Type B pancreatic cell (in vitro differentiated cells): ENCODE measurements around the gene VSX1. TPM values are rescaled to one million over a fixed set of nuclear protein-coding genes. Genes with fewer than 3 reads are reported as not detected.

Experiments
- DNase-seq: peaks from one replicate; pipeline ENCODE4 v3.0.0; 2021; ENCODE audit warnings: mixed read lengths; ENCODE audit not compliant: unreplicated experiment; ENCODE audit errors: extremely low spot score
- H3K27ac Mint-ChIP-seq: 2 replicates; pipeline ENCODE4 v1.8.0; 2021; ENCODE audit warnings: mild to moderate bottlenecking, mixed read lengths
- H3K27me3 Mint-ChIP-seq: 2 replicates; pipeline ENCODE4 v1.8.0; 2021; ENCODE audit warnings: mixed read lengths
- H3K36me3 Mint-ChIP-seq: 2 replicates; pipeline ENCODE4 v1.8.0; 2021; ENCODE audit warnings: mixed read lengths
- H3K4me1 Mint-ChIP-seq: one replicate; pipeline ENCODE4 v1.8.0; 2021; ENCODE audit warnings: mixed read lengths; ENCODE audit not compliant: unreplicated experiment
- H3K4me3 Mint-ChIP-seq: 2 replicates; pipeline ENCODE4 v1.8.0; 2021; ENCODE audit warnings: mild to moderate bottlenecking, mixed read lengths
- H3K9me3 Mint-ChIP-seq: 2 replicates; pipeline ENCODE4 v1.8.0; 2021; ENCODE audit warnings: mixed read lengths
- CTCF ChIP-seq: fragments of 200-600 bp; sonication (generic); conservative IDR thresholded peaks from 2 replicates; pipeline ENCODE4 v1.5.0; 2021; ENCODE audit warnings: antibody characterized with exemption, mild to moderate bottlenecking
- total RNA-seq: library from RNA; stranded (reverse); gene quantifications from 2 replicates; pipeline ENCODE4 v1.2.1, GENCODE V29; 2021; ENCODE audit warnings: low replicate concordance

Gene VSX1
- total RNA-seq, 1 donor from 2014 or later = not detected

- Mint-ChIP-seq H3K27me3 (peaks cover 80% of the 10 kb centered on the region), H3K27ac (no peak overlapping the region), H3K4me3 (no peak overlapping the region), H3K9me3 (no peaks in the 10 kb centered on the region), H3K4me1 (no peaks in the 10 kb centered on the region), H3K36me3 (peaks cover 4% of the 10 kb centered on the region)
- peak; percentile 47 for DNase-seq
- peak; percentile 29 for TF ChIP-seq CTCF
Measured at GRCh38 chr20:25076731-25077609, 5.0 kb downstream of the VSX1 start.

GRCh38 chr20:25076201-25076600 is 5.7 kb downstream of the VSX1 start:
- Mint-ChIP-seq H3K27ac (no peak overlapping the region), H3K4me1 (no peaks in the 10 kb centered on the region), H3K36me3 (peaks cover 4% of the 10 kb centered on the region), H3K9me3 (no peaks in the 10 kb centered on the region), H3K27me3 (peaks cover 77% of the 10 kb centered on the region), H3K4me3 (no peak overlapping the region)
- TF ChIP-seq CTCF = no peak
- DNase-seq = peak; percentile 40

- TF ChIP-seq CTCF = no peak
- H3K27ac Mint-ChIP-seq = no peak overlapping the region
- H3K27me3 Mint-ChIP-seq = peaks cover 50% of the 10 kb centered on the region
- H3K4me1 Mint-ChIP-seq = no peaks in the 10 kb centered on the region
- no peaks in the 10 kb centered on the region for H3K9me3 Mint-ChIP-seq
- H3K4me3 Mint-ChIP-seq = no peak overlapping the region
- peak; percentile 16 for DNase-seq
- H3K36me3 Mint-ChIP-seq = no peaks in the 10 kb centered on the region
Measured at GRCh38 chr20:25073544-25073943, 8.4 kb downstream of the VSX1 start.

- TF ChIP-seq CTCF = no peak
- Mint-ChIP-seq H3K9me3 (no peaks in the 10 kb centered on the region), H3K27me3 (peaks cover 39% of the 10 kb centered on the region), H3K4me3 (no peak overlapping the region), H3K27ac (no peak overlapping the region), H3K36me3 (no peaks in the 10 kb centered on the region), H3K4me1 (no peaks in the 10 kb centered on the region)
- DNase-seq = peak; percentile 15
Measured at GRCh38 chr20:25072226-25072811, 9.6 kb downstream of the VSX1 start.

GRCh38 chr20:25071734-25072133 is 10.2 kb downstream of the VSX1 start:
- H3K27me3 Mint-ChIP-seq = peaks cover 33% of the 10 kb centered on the region
- H3K9me3 Mint-ChIP-seq = no peaks in the 10 kb centered on the region
- H3K4me1 Mint-ChIP-seq = no peaks in the 10 kb centered on the region
- no peak for TF ChIP-seq CTCF
- peak; percentile 22 for DNase-seq
- H3K27ac Mint-ChIP-seq = no peak overlapping the region
- H3K36me3 Mint-ChIP-seq = no peaks in the 10 kb centered on the region
- H3K4me3 Mint-ChIP-seq = no peak overlapping the region
